Tibial nerve (tissue), 4 donors: Measurements from ENCODE around the gene MT1F.
A peak's percentile ranks its signal among the peaks of the same experiment; 100 is the strongest.
"Not testable (repeated sequence)": the region's sequence is repeated elsewhere in the genome, so short reads cannot be mapped to it uniquely, and the experiment has no call there.

Experiments used
- EP300 ChIP-seq, 2 donors: sonication (generic); formaldehyde crosslinking; IDR thresholded peaks; one replicate each; pipeline ENCODE4 v1.6.1; 2017; ENCODE audit warnings: antibody characterized with exemption in 2 of 2, mild to moderate bottlenecking in 1 of 2
- POLR2A ChIP-seq, 2 donors: fragments of 450-650 bp; IDR thresholded peaks; one replicate each; pipeline ENCODE4 v1.6.1; 2017; ENCODE audit warnings: antibody characterized with exemption in 2 of 2, mild to moderate bottlenecking in 2 of 2, moderate library complexity in 2 of 2
- TF ChIP-seq, protein P1 (sequence below), 5 experiments: fragments of 200-600 bp in 3 of 5; fragments of 450-650 bp in 2 of 5; sonication (generic) in 3 of 5; IDR thresholded peaks; one replicate each; pipeline ENCODE4 v1.5.1; 2016 to 2019; ENCODE audit warnings: antibody characterized with exemption in 5 of 5, mild to moderate bottlenecking in 3 of 5, moderate library complexity in 2 of 5

DNA sequence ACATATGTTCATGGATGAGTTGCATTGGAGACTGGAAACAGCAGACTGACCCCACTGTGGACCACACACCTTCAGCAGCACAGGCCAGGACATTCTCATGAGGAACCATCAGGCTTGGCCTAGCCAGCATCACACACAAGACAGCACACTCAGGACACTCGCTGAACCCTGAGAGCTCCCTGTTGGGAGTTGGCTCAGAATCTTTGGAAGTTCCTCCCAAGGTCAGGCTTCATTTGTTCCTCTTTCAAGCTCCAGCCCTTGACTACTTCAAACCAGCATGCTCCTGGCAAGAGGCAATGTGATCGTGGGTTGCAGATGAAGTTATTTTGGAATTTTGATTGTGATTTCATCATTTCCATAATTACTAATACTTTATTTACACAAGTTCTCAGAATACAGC lies 13.9 kb downstream of the MT1F start:
- TF ChIP-seq, protein P1, sequence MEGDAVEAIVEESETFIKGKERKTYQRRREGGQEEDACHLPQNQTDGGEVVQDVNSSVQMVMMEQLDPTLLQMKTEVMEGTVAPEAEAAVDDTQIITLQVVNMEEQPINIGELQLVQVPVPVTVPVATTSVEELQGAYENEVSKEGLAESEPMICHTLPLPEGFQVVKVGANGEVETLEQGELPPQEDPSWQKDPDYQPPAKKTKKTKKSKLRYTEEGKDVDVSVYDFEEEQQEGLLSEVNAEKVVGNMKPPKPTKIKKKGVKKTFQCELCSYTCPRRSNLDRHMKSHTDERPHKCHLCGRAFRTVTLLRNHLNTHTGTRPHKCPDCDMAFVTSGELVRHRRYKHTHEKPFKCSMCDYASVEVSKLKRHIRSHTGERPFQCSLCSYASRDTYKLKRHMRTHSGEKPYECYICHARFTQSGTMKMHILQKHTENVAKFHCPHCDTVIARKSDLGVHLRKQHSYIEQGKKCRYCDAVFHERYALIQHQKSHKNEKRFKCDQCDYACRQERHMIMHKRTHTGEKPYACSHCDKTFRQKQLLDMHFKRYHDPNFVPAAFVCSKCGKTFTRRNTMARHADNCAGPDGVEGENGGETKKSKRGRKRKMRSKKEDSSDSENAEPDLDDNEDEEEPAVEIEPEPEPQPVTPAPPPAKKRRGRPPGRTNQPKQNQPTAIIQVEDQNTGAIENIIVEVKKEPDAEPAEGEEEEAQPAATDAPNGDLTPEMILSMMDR (IDR thresholded peaks at IDR 0.05): not testable (repeated sequence)
- not testable (repeated sequence) for TF ChIP-seq POLR2A (IDR thresholded peaks at IDR 0.05)
- TF ChIP-seq EP300 (IDR thresholded peaks at IDR 0.05): peak in 1 of 2 donors; percentile 27
